Bronchial epithelial cell (primary cell): ENCODE data around the gene AMZ1. TPM values are rescaled to one million over a fixed set of nuclear protein-coding genes. Genes with fewer than 3 reads are reported as not detected.

Source experiments
- DNase-seq: peaks from one replicate; pipeline ENCODE4 v3.0.0-alpha.2; 2010; ENCODE audit warnings: low read depth
- FAIRE-seq: peaks from 2 replicates; lab custom pipeline; 2011; peaks lifted over from hg19 to GRCh38; lab: Jason Lieb, UNC
- H3K27me3 ChIP-seq: 2 replicates; pipeline ENCODE4 v1.5.1; 2011; ENCODE audit warnings: low read length; ENCODE audit not compliant: control insufficient read depth, insufficient read depth
- H3K36me3 ChIP-seq: 2 replicates; pipeline ENCODE4 v1.5.1; 2011; ENCODE audit warnings: low read length; ENCODE audit not compliant: control insufficient read depth, insufficient read depth
- H3K4me3 ChIP-seq: 2 replicates; pipeline ENCODE4 v1.5.1; 2011; ENCODE audit warnings: mild to moderate bottlenecking, low read depth, low read length, control low read depth
- total RNA-seq: library from RNA; depleted of rRNA; stranded (reverse); fragments of >200 nt; gene quantifications from 2 replicates; pipeline ENCODE4 v1.2.1, GENCODE V29; 2014
- TF ChIP-seq, protein P1 (sequence below): IDR thresholded peaks from 2 replicates; pipeline ENCODE4 v1.5.1; 2011; ENCODE audit warnings: mild to moderate bottlenecking, moderate library complexity, low read length, control low read depth, inconsistent platforms; ENCODE audit not compliant: insufficient read depth, severe bottlenecking

AMZ1 gene
- total RNA-seq, 1 donor from 2014 or later = not detected

DNA sequence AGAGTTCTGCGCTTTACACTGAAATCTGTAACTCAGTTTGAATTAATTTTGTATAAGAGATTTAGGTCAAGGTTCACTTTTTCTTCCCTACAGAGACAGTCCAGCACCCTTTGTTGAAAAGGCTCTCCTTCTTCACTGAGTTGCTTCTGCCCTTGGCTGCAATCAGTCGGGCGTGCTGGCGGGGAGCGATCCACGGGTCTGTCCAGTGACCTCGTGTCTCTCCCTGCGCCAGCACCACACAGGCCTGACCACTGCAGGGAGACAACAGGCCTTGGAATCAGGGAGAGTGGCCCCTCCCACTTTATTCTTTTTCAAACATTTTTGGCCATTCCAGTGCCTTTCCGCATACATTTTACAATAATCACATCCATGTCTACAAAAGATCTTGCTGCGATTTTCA, 66.9 kb downstream of the AMZ1 start:
- FAIRE-seq (no peak), DNase-seq (no peak)
- TF ChIP-seq, protein P1, sequence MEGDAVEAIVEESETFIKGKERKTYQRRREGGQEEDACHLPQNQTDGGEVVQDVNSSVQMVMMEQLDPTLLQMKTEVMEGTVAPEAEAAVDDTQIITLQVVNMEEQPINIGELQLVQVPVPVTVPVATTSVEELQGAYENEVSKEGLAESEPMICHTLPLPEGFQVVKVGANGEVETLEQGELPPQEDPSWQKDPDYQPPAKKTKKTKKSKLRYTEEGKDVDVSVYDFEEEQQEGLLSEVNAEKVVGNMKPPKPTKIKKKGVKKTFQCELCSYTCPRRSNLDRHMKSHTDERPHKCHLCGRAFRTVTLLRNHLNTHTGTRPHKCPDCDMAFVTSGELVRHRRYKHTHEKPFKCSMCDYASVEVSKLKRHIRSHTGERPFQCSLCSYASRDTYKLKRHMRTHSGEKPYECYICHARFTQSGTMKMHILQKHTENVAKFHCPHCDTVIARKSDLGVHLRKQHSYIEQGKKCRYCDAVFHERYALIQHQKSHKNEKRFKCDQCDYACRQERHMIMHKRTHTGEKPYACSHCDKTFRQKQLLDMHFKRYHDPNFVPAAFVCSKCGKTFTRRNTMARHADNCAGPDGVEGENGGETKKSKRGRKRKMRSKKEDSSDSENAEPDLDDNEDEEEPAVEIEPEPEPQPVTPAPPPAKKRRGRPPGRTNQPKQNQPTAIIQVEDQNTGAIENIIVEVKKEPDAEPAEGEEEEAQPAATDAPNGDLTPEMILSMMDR = no peak
- no peaks in the 10 kb centered on the region for H3K36me3 ChIP-seq
- no peaks in the 10 kb centered on the region for H3K27me3 ChIP-seq
- H3K4me3 ChIP-seq = no peak overlapping the region

DNA sequence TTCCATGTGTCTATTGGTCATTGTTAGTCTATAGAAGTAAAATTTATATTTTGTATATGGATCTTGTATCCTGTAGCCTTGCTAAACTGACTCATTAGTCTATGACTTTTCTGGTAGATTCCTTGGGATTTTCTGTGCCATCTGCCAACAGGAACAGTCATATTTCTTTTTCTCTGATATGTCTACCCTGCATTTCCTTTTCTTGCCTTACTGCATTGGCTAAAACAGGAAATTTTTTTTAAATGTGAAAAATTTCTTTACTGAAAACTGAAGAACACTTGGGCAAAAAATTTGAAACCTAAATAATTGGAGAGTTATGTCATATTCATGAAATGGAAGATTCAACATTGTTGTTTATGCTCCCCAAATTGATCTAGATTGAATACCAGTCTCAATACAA, 67.5 kb downstream of the AMZ1 start:
- Histone ChIP-seq H3K36me3 (no peaks in the 10 kb centered on the region), H3K27me3 (no peaks in the 10 kb centered on the region), H3K4me3 (no peak overlapping the region)
- no peak for DNase-seq
- TF ChIP-seq, protein P1 = no peak
- FAIRE-seq = no peak

DNA sequence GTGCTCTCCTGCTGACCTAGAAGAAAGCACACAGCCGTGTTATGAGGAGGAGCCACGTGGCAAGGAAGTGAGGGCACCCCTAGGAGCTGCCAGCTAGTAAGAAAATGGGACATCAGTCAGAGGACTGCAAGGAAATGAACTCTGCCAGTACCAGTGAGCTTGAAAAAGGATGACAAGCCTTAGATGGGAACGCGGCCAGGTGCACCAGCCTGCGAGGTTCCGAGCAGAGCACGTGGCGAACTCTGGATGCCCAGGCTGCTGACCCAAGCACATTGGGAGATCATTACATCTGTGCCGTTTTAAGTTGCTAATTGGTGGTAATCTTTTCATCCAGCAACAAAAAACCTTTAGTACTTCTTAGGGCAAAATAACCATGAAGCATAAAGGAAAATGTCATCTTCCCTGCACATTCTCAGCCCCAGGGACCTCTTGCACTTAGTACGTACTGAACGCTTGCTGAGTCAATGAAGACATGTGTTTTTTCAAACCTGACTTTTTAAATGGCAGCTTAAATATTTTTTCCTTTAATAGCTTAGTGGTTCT, 69.4 kb downstream of the AMZ1 start:
- Histone ChIP-seq H3K27me3 (no peaks in the 10 kb centered on the region), H3K4me3 (no peak overlapping the region), H3K36me3 (peaks cover 1% of the 10 kb centered on the region)
- TF ChIP-seq, protein P1 = no peak
- DNase-seq (no peak), FAIRE-seq (no peak)

DNA sequence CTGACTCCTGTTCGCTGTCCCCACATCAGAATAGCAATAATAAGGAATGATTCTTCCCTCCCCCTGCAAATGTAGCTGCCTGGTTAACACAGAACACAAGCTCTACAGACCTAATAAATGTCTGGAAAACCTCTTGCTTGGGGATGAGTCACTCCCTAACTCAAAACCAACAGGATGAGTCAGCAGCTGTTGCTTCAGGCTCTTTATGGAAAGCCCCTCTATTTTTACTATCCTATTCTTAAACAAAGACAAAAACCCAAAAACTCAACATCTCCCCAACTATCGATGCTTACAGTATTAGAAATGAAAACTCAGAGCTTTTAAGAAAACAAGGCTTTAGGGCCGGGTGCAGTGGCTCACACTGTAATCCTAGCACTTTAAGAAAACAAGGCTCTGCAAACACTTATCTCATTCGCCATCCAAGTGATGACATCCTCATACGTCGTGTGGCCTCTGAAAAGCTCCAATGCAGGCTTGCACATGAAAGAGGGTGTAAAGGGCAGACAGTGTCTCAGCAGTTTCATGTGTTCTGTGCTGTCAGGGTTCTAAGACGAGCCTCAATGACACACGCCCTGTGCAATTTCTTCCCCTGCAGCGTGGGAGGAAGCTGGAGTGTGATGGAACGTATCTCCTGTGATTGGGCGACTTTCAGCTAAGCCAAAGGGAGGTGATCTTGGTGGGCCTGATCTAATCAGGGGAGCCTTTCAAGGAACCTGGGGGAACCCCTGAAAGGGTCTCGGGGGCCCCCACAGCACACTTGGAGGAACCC, 70.1 kb downstream of the AMZ1 start:
- no peaks in the 10 kb centered on the region for H3K27me3 ChIP-seq
- TF ChIP-seq, protein P1 = no peak
- peak; percentile 99 for DNase-seq
- FAIRE-seq = peak; percentile 94
- H3K4me3 ChIP-seq = no peak overlapping the region
- peaks cover 3% of the 10 kb centered on the region for H3K36me3 ChIP-seq

DNA sequence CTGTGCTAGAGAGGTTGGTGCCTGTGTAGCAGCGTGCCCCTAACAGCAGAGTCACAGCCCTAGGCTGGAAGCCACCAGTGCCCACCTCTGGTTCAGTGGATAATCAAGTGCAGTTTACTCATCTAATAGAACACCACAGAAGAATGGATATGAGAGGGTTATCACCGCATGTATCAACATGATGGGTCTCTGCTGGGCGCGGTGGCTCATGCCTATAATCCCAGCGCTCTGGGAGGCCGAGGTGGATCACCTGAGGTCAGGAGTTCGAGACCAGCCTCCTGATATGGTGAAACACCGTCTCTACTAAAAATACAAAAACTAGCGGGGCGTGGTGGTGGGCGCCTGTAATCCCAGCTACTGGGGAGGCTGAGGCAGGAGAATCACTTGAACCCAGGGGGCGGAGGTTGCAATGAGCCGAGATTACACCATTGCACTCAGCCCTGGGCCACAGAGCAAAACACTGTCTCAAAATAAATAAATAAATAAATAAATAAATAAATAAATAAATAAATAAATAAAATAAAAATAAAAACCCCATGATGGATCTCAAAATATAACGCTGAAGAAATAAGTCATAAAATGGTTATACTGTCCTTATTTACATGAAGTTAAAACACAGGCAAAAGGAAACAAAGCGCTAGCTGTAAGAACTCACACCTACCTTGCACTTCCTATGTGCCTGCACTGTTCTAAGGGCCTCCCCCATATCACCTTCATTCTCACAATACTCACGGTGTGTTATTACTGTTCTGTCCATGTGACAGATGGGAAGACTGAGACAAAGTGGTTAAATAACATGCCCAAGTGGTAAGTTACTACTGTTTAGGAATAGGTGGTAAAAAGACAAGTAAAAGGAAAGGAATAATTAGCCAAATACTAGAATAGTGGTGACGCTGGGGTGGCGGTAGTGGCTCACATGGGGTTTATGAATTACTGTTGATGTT, 70.9 kb downstream of the AMZ1 start:
- no peak overlapping the region for H3K4me3 ChIP-seq
- no peaks in the 10 kb centered on the region for H3K27me3 ChIP-seq
- TF ChIP-seq, protein P1 = no peak
- DNase-seq (peak; percentile 34), FAIRE-seq (no peak)
- peaks cover 3% of the 10 kb centered on the region for H3K36me3 ChIP-seq
